ENCODE results near the gene LAMTOR2. TPM values are rescaled to one million over a fixed set of nuclear protein-coding genes. Genes with fewer than 3 reads are reported as not detected.

Gene LAMTOR2
- total and polyA plus RNA-seq, 2 donors (not counting 1 experiment from before 2014, with no cell fraction given), result 56.3 to 84.7 TPM

DNA sequence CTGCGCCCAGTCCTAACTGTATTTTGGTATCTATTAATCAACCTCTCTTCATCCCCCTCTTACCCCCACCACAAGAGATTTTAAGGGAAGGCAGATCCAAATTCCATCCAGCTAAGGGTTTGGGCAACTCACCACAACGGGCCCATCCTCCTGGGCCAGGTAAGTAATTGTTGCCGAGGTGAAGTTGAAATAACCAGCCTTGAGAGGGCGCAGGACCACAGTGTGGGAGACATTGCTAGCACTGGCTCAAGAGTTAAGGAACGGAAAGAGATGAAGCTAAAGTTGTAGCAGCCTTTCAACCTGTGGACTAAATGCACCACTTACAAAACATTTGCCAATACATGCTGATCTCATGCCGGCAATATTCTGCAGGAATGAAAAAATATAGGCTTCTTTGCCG is 39.8 kb upstream of the LAMTOR2 start:
- Histone ChIP-seq H3K27me3 (ENCODE audit: control insufficient read depth, insufficient read depth, low read length) (no peaks in the 10 kb centered on the region), H3K4me2 (ENCODE audit: extremely low read depth, insufficient read depth, low read length) (no peak overlapping the region), H2AFZ (ENCODE audit: low read length) (no peak overlapping the region), H3K9ac (ENCODE audit: insufficient read depth, low read length) (no peak overlapping the region), H3K4me3 (replicated peaks in 1 of 4; ENCODE audit: control extremely low read depth in 1 of 4, insufficient read depth in 1 of 4, low read depth in 3 of 4, low read length in 4 of 4) (no peak overlapping the region), H3K9me3 (ENCODE audit: control insufficient read depth, insufficient read depth, low read depth, low read length) (no peaks in the 10 kb centered on the region), H3K27ac (ENCODE audit: insufficient read depth, low read length) (no peak overlapping the region), H3K79me2 (ENCODE audit: control insufficient read depth, insufficient read depth, low read length) (peaks cover 21% of the 10 kb centered on the region), H4K20me1 (ENCODE audit: control insufficient read depth, extremely low read depth, insufficient read depth, low read length) (no peaks in the 10 kb centered on the region), H3K36me3 (ENCODE audit: control insufficient read depth, insufficient read depth, low read length) (peaks cover 33% of the 10 kb centered on the region), H3K4me1 (ENCODE audit: control insufficient read depth, extremely low read depth, insufficient read depth, low read length) (no peaks in the 10 kb centered on the region)
- no peak for DNase-seq (ENCODE audit: low read depth in 2 of 2)
- TF ChIP-seq EZH2 (IDR thresholded peaks at IDR 0.05; ENCODE audit: low read length, missing control alignments), result no peak
- TF ChIP-seq, protein P1, sequence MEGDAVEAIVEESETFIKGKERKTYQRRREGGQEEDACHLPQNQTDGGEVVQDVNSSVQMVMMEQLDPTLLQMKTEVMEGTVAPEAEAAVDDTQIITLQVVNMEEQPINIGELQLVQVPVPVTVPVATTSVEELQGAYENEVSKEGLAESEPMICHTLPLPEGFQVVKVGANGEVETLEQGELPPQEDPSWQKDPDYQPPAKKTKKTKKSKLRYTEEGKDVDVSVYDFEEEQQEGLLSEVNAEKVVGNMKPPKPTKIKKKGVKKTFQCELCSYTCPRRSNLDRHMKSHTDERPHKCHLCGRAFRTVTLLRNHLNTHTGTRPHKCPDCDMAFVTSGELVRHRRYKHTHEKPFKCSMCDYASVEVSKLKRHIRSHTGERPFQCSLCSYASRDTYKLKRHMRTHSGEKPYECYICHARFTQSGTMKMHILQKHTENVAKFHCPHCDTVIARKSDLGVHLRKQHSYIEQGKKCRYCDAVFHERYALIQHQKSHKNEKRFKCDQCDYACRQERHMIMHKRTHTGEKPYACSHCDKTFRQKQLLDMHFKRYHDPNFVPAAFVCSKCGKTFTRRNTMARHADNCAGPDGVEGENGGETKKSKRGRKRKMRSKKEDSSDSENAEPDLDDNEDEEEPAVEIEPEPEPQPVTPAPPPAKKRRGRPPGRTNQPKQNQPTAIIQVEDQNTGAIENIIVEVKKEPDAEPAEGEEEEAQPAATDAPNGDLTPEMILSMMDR (conservative IDR thresholded peaks at IDR 0.05 in 1 of 2, IDR thresholded peaks at IDR 0.05 in 1 of 2; ENCODE audit: low read depth in 1 of 2, low read length in 2 of 2), result no peak

GRCh38 chr1:156019946-156020292 is 34.7 kb upstream of the LAMTOR2 start:
- H3K4me3 ChIP-seq (replicated peaks in 1 of 4; ENCODE audit: control extremely low read depth in 1 of 4, insufficient read depth in 1 of 4, low read depth in 3 of 4, low read length in 4 of 4), result peak overlapping the region; percentile 69 to 86 (median 84)
- no peak overlapping the region for H2AFZ ChIP-seq (ENCODE audit: low read length)
- DNase-seq (ENCODE audit: low read depth in 2 of 2), result no peak
- H3K4me2 ChIP-seq (ENCODE audit: extremely low read depth, insufficient read depth, low read length), result peak overlapping the region; percentile 82
- no peaks in the 10 kb centered on the region for H3K4me1 ChIP-seq (ENCODE audit: control insufficient read depth, extremely low read depth, insufficient read depth, low read length)
- peak overlapping the region; percentile 73 for H3K9ac ChIP-seq (ENCODE audit: insufficient read depth, low read length)
- peaks cover 28% of the 10 kb centered on the region for H3K79me2 ChIP-seq (ENCODE audit: control insufficient read depth, insufficient read depth, low read length)
- H3K27ac ChIP-seq (ENCODE audit: insufficient read depth, low read length), result peak overlapping the region; percentile 66
- no peaks in the 10 kb centered on the region for H4K20me1 ChIP-seq (ENCODE audit: control insufficient read depth, extremely low read depth, insufficient read depth, low read length)
- TF ChIP-seq, protein P1 (conservative IDR thresholded peaks at IDR 0.05 in 1 of 2, IDR thresholded peaks at IDR 0.05 in 1 of 2; ENCODE audit: low read depth in 1 of 2, low read length in 2 of 2), result no peak
- no peak for TF ChIP-seq EZH2 (IDR thresholded peaks at IDR 0.05; ENCODE audit: low read length, missing control alignments)
- no peaks in the 10 kb centered on the region for H3K27me3 ChIP-seq (ENCODE audit: control insufficient read depth, insufficient read depth, low read length)
- no peaks in the 10 kb centered on the region for H3K9me3 ChIP-seq (ENCODE audit: control insufficient read depth, insufficient read depth, low read depth, low read length)
- H3K36me3 ChIP-seq (ENCODE audit: control insufficient read depth, insufficient read depth, low read length), result peaks cover 8% of the 10 kb centered on the region

- TF ChIP-seq, protein P1 (conservative IDR thresholded peaks at IDR 0.05 in 1 of 2, IDR thresholded peaks at IDR 0.05 in 1 of 2; ENCODE audit: low read depth in 1 of 2, low read length in 2 of 2), result no peak
- no peak for TF ChIP-seq EZH2 (IDR thresholded peaks at IDR 0.05; ENCODE audit: low read length, missing control alignments)
- peak; percentile 91 to 92 for DNase-seq (ENCODE audit: low read depth in 2 of 2)
- H3K79me2 ChIP-seq (ENCODE audit: control insufficient read depth, insufficient read depth, low read length), result peaks cover 28% of the 10 kb centered on the region
- H3K4me1 ChIP-seq (ENCODE audit: control insufficient read depth, extremely low read depth, insufficient read depth, low read length), result no peaks in the 10 kb centered on the region
- no peaks in the 10 kb centered on the region for H3K9me3 ChIP-seq (ENCODE audit: control insufficient read depth, insufficient read depth, low read depth, low read length)
- H3K27me3 ChIP-seq (ENCODE audit: control insufficient read depth, insufficient read depth, low read length), result no peaks in the 10 kb centered on the region
- peak within 1 kb of the TSS; percentile 66 for H3K27ac ChIP-seq (ENCODE audit: insufficient read depth, low read length)
- peak within 1 kb of the TSS; percentile 69 to 86 (median 84) for H3K4me3 ChIP-seq (replicated peaks in 1 of 4; ENCODE audit: control extremely low read depth in 1 of 4, insufficient read depth in 1 of 4, low read depth in 3 of 4, low read length in 4 of 4)
- peaks cover 7% of the 10 kb centered on the region for H3K36me3 ChIP-seq (ENCODE audit: control insufficient read depth, insufficient read depth, low read length)
- H3K4me2 ChIP-seq (ENCODE audit: extremely low read depth, insufficient read depth, low read length), result peak within 1 kb of the TSS; percentile 82
- H4K20me1 ChIP-seq (ENCODE audit: control insufficient read depth, extremely low read depth, insufficient read depth, low read length), result no peaks in the 10 kb centered on the region
- H3K9ac ChIP-seq (ENCODE audit: insufficient read depth, low read length), result peak within 1 kb of the TSS; percentile 73
- peak within 1 kb of the TSS; percentile 54 for H2AFZ ChIP-seq (ENCODE audit: low read length)
These were observed 34.1 kb upstream of the LAMTOR2 start, which contains the start of gene SSR2 for GRCh38 chr1:156020293-156021092. Gene SSR2 (minus strand): TSS chr1:156020951. CDS start chr1:156020167, 784 bp downstream.

Measured in fibroblast of lung (primary cell).